WERI-Rb-1 (cell line): ENCODE results near the gene RAPH1.

Experiments
- DNase-seq: peaks from one replicate; pipeline ENCODE4 v3.0.0-alpha.2; 2020
- H3K27ac ChIP-seq: fragments of 250-450 bp; sonication (Bioruptor Pico); 2 replicates; pipeline ENCODE4 v1.5.1; 2020; ENCODE audit warnings: mild to moderate bottlenecking, moderate library complexity
- H3K27me3 ChIP-seq: fragments of 250-450 bp; sonication (Bioruptor Pico); 2 replicates; pipeline ENCODE4 v1.5.1; 2021; ENCODE audit warnings: mild to moderate bottlenecking, low read depth, moderate library complexity; ENCODE audit not compliant: insufficient read depth, severe bottlenecking
- H3K36me3 ChIP-seq: fragments of 250-450 bp; sonication (Bioruptor Pico); 2 replicates; pipeline ENCODE4 v1.5.1; 2020; ENCODE audit warnings: mild to moderate bottlenecking, moderate library complexity
- H3K4me3 ChIP-seq: 2 replicates; pipeline ENCODE4 v1.5.1; 2011; ENCODE audit warnings: low read depth, mild to moderate bottlenecking, control low read depth, low read length
- H3K9me3 ChIP-seq: fragments of 250-450 bp; sonication (Bioruptor Pico); 2 replicates; pipeline ENCODE4 v1.5.1; 2021; ENCODE audit warnings: mild to moderate bottlenecking, moderate library complexity; ENCODE audit not compliant: severe bottlenecking
- CTCF ChIP-seq: IDR thresholded peaks from 2 replicates; pipeline ENCODE4 v1.5.1; 2011; ENCODE audit warnings: low read depth, mild to moderate bottlenecking, control low read depth, inconsistent platforms, low read length

The RAPH1 gene

GRCh38 chr2:203569677-203570316 lies 34.7 kb upstream of the RAPH1 start:
- no peaks in the 10 kb centered on the region for H3K27me3 ChIP-seq
- H3K4me3 ChIP-seq: no peak overlapping the region
- no peak for DNase-seq
- no peaks in the 10 kb centered on the region for H3K36me3 ChIP-seq
- H3K9me3 ChIP-seq: no peaks in the 10 kb centered on the region
- no peak overlapping the region for H3K27ac ChIP-seq
- no peak for TF ChIP-seq CTCF

GRCh38 chr2:203567691-203568090 lies 32.6 kb upstream of the RAPH1 start:
- no peak overlapping the region for H3K27ac ChIP-seq
- TF ChIP-seq CTCF: no peak
- H3K4me3 ChIP-seq: no peak overlapping the region
- no peaks in the 10 kb centered on the region for H3K36me3 ChIP-seq
- no peak for DNase-seq
- peaks cover 9% of the 10 kb centered on the region for H3K27me3 ChIP-seq
- H3K9me3 ChIP-seq: no peaks in the 10 kb centered on the region

GRCh38 chr2:203566161-203566560 lies 31.1 kb upstream of the RAPH1 start:
- Histone ChIP-seq H3K4me3 (no peak overlapping the region), H3K27ac (no peak overlapping the region), H3K9me3 (no peaks in the 10 kb centered on the region), H3K36me3 (no peaks in the 10 kb centered on the region), H3K27me3 (peaks cover 11% of the 10 kb centered on the region)
- DNase-seq: no peak
- TF ChIP-seq CTCF: no peak

DNA sequence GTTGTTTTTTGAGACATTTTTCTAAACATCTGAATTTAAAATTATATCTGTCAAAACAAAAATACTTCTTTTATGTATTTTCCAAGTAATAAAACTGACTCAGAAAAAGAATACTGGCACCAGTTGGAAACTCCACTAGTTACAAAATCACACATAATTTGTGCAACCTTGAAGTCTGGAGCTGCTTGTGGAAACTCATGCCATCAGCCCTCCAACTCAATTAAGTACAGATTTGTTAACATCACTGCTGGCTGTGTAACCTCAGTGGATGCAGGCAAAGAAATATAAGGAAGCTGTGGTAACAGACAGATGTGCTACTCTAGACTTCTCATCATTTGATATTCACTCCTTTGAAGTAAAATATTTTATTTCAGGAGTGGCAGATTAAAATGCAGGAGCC lies 30.0 kb upstream of the RAPH1 start:
- Histone ChIP-seq H3K27me3 (peaks cover 20% of the 10 kb centered on the region), H3K36me3 (no peaks in the 10 kb centered on the region), H3K4me3 (no peak overlapping the region), H3K9me3 (no peaks in the 10 kb centered on the region), H3K27ac (no peak overlapping the region)
- no peak for TF ChIP-seq CTCF
- no peak for DNase-seq

- TF ChIP-seq CTCF: no peak
- Histone ChIP-seq H3K27me3 (peaks cover 20% of the 10 kb centered on the region), H3K9me3 (no peaks in the 10 kb centered on the region), H3K27ac (no peak overlapping the region), H3K4me3 (no peak overlapping the region), H3K36me3 (no peaks in the 10 kb centered on the region)
- DNase-seq: peak; percentile 51
Measured at GRCh38 chr2:203562268-203562667, 27.2 kb upstream of the RAPH1 start.

DNA sequence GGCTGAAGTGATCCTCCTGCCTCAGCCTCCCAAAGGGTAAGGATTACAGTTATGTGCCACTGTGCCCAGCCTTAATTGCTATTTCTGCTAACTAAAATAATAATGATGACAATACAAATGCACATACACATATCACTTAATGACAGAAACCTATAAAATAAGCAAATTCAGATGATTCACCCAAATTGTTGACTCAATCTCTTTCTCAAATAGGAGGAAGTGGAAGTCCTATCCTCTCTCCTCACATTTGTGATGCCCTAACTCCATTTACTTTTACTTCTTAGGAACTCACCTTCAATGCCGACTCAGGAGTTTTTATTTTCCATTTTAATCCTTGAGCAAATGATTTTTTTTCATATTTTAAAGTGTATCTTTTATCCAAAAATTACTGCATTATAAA lies 24.5 kb upstream of the RAPH1 start:
- H3K27me3 ChIP-seq: peaks cover 20% of the 10 kb centered on the region
- H3K36me3 ChIP-seq: no peaks in the 10 kb centered on the region
- no peak overlapping the region for H3K4me3 ChIP-seq
- no peaks in the 10 kb centered on the region for H3K9me3 ChIP-seq
- no peak for TF ChIP-seq CTCF
- DNase-seq: no peak
- H3K27ac ChIP-seq: no peak overlapping the region
